Transverse colon (tissue), 4 donors: Measurements from ENCODE around the gene FRAT2. TPM values are rescaled to one million over a fixed set of nuclear protein-coding genes. Genes with fewer than 3 reads are reported as not detected.
A peak's percentile ranks its signal among the peaks of the same experiment; 100 is the strongest.

ENCODE experiments used
- DNase-seq: peaks from one replicate; pipeline ENCODE4 v3.0.0-alpha.2; 2019
- H3K27ac ChIP-seq, 4 donors: fragments of 200-600 bp; sonication (generic); 2 replicates each; pipeline ENCODE4 v1.5.1; 2016 to 2018; ENCODE audit warnings: inconsistent platforms in 4 of 4
- H3K27me3 ChIP-seq: fragments of 200-600 bp; sonication (generic); 2 replicates; pipeline ENCODE4 v1.5.1; 2017; ENCODE audit warnings: inconsistent platforms
- H3K36me3 ChIP-seq, 4 donors: fragments of 200-600 bp; sonication (generic); 2 replicates each; pipeline ENCODE4 v1.5.1; 2017 to 2019; ENCODE audit warnings: inconsistent platforms in 4 of 4
- H3K4me1 ChIP-seq, 4 donors: fragments of 200-600 bp; sonication (generic); 2 replicates each; pipeline ENCODE4 v1.5.1; 2017 to 2020; ENCODE audit warnings: inconsistent platforms in 4 of 4
- H3K4me3 ChIP-seq, 4 donors: fragments of 200-600 bp; sonication (generic); 1 replicate in 1 of 4; 2 replicates in 3 of 4; pipeline versions ENCODE4 v1.5.1 to v1.6.1; 2017 to 2019; ENCODE audit warnings: inconsistent platforms in 4 of 4
- H3K9me3 ChIP-seq, 2 donors: fragments of 200-600 bp; sonication (generic); 2 replicates each; pipeline ENCODE4 v1.5.1; 2017 to 2019; ENCODE audit warnings: inconsistent platforms in 2 of 2
- CTCF ChIP-seq, 5 experiments: fragments of 200-600 bp in 3 of 5; fragments of 450-650 bp in 2 of 5; sonication (generic) in 3 of 5; IDR thresholded peaks; 1 replicate in 2 of 5; 2 replicates in 3 of 5; pipeline ENCODE4 v1.5.1; 2016 to 2017; ENCODE audit warnings: antibody characterized with exemption in 5 of 5, inconsistent platforms in 3 of 5, mild to moderate bottlenecking in 2 of 5, moderate library complexity in 1 of 5
- EP300 ChIP-seq: sonication (generic); formaldehyde crosslinking; IDR thresholded peaks from one replicate; pipeline ENCODE4 v1.6.1; 2017; ENCODE audit warnings: antibody characterized with exemption, low read depth
- POLR2A ChIP-seq: fragments of 450-650 bp; IDR thresholded peaks from one replicate; pipeline ENCODE4 v1.6.1; 2016; ENCODE audit warnings: antibody characterized with exemption, mild to moderate bottlenecking, moderate library complexity
- POLR2AphosphoS5 ChIP-seq, 3 donors: sonication (generic); formaldehyde crosslinking; IDR thresholded peaks; one replicate each; pipeline ENCODE4 v1.6.1; 2016; ENCODE audit warnings: antibody characterized with exemption in 3 of 3
- WGBS, 2 donors: methylation state at CpG; one replicate each; pipeline ENCODE4 v1.1.5; 2018; ENCODE audit warnings: low coverage in 1 of 2; 5-methylcytosine and 5-hydroxymethylcytosine counted together
- in situ Hi-C, 4 donors: fragments of 200-750 bp; cut with MboI; loops; one replicate each; pipeline versions ENCODE4 v1.15.0 to v1.15.1; 2017; ENCODE audit warnings: low sequenced_read_pairs in 3 of 4, low pct_ligation_motif_present in 1 of 4, low pct_unique_long_range_greater_than_20kb in 1 of 4
- intact Hi-C: fragments of 100-400 bp; cut with DNase I; formaldehyde crosslinking; loops from one replicate; pipeline ENCODE4 v1.15.1; 2023; ENCODE audit warnings: low total_unique reads
- total RNA-seq, 4 donors: library from RNA; depleted of rRNA; stranded (reverse); fragments of >200 nt; gene quantifications; one replicate each; pipeline ENCODE4 v1.1.0, GENCODE V29; 2016

FRAT2 gene
- total RNA-seq, 4 donors from 2014 or later = 46.4 to 72.2 (median 54.6) TPM

- Histone ChIP-seq H3K4me3 (no peak overlapping the region), H3K4me1 (no peaks in the 10 kb centered on the region), H3K27me3 (no peaks in the 10 kb centered on the region), H3K9me3 (no peaks in the 10 kb centered on the region), H3K27ac (no peak overlapping the region), H3K36me3 (peaks cover 0 to 4% (median 0%) of the 10 kb centered on the region in 4 donors)
- intact Hi-C loops = no loop called here
- in situ Hi-C loops = loop anchor here in 1 of 4 donors (25.0 kb wide), 1 partner anchor 310 kb away; no protein-coding TSS in a partner anchor
- no peak for DNase-seq
- WGBS, 2 donors = 90 to 100% methylated on average over 3 to 7 of the region's 7 CpGs
- no peak for TF ChIP-seq CTCF (IDR thresholded peaks at IDR 0.05)
- no peak for TF ChIP-seq POLR2AphosphoS5 (IDR thresholded peaks at IDR 0.05)
- no peak for TF ChIP-seq EP300
- TF ChIP-seq POLR2A = no peak
These were observed 37.8 kb upstream of the FRAT2 start for GRCh38 chr10:97372233-97372875.

GRCh38 chr10:97371696-97372095 lies 37.2 kb upstream of the FRAT2 start:
- peaks cover 0 to 4% (median 0%) of the 10 kb centered on the region in 4 donors for H3K36me3 ChIP-seq
- in situ Hi-C loops = loop anchor here in 1 of 4 donors (25.0 kb wide), 1 partner anchor 309 kb away; no protein-coding TSS in a partner anchor

GRCh38 chr10:97367126-97367649 lies 32.7 kb upstream of the FRAT2 start:
- no peak overlapping the region for H3K27ac ChIP-seq
- H3K9me3 ChIP-seq = no peaks in the 10 kb centered on the region
- H3K36me3 ChIP-seq = no peaks in the 10 kb centered on the region
- in situ Hi-C loops = loop anchor here in 1 of 4 donors (25.0 kb wide), 1 partner anchor 305 kb away; no protein-coding TSS in a partner anchor
- no peaks in the 10 kb centered on the region for H3K4me1 ChIP-seq
- TF ChIP-seq CTCF (IDR thresholded peaks at IDR 0.05) (no peak), POLR2AphosphoS5 (IDR thresholded peaks at IDR 0.05) (no peak), POLR2A (no peak), EP300 (no peak)
- intact Hi-C loops = no loop called here
- no peak for DNase-seq
- WGBS, 2 donors = 95 to 96% methylated on average over 4 to 12 of the region's 12 CpGs
- H3K4me3 ChIP-seq = no peak overlapping the region
- H3K27me3 ChIP-seq = no peaks in the 10 kb centered on the region

More at GRCh38 chr10:97371696-97372095, 37.2 kb upstream of the FRAT2 start:
- intact Hi-C loops = no loop called here
- DNase-seq = no peak
- WGBS, 2 donors = 84 to 98% methylated on average over 5 to 7 of the region's 7 CpGs
- TF ChIP-seq POLR2AphosphoS5 (IDR thresholded peaks at IDR 0.05) (no peak), EP300 (no peak), POLR2A (no peak), CTCF (IDR thresholded peaks at IDR 0.05) (no peak)
- H3K27me3 ChIP-seq = no peaks in the 10 kb centered on the region
- H3K4me3 ChIP-seq = no peak overlapping the region
- H3K4me1 ChIP-seq = no peaks in the 10 kb centered on the region
- no peaks in the 10 kb centered on the region for H3K9me3 ChIP-seq
- H3K27ac ChIP-seq = no peak overlapping the region

GRCh38 chr10:97366572-97366971 lies 32.0 kb upstream of the FRAT2 start:
- TF ChIP-seq CTCF (IDR thresholded peaks at IDR 0.05) (no peak), EP300 (no peak), POLR2AphosphoS5 (IDR thresholded peaks at IDR 0.05) (no peak), POLR2A (no peak)
- Histone ChIP-seq H3K36me3 (no peaks in the 10 kb centered on the region), H3K27me3 (no peaks in the 10 kb centered on the region), H3K4me3 (no peak overlapping the region), H3K27ac (peak overlapping the region in 3 of 4 donors; percentile 29 to 43 (median 33)), H3K4me1 (no peaks in the 10 kb centered on the region), H3K9me3 (no peaks in the 10 kb centered on the region)
- no peak for DNase-seq
- WGBS, 2 donors = 89% methylated on average over 10 of the region's 11 CpGs; no CpG with 5 or more reads in 1 of the 2 donors
- in situ Hi-C loops (loop anchor here in 1 of 4 donors (25.0 kb wide), 1 partner anchor 304 kb away; no protein-coding TSS in a partner anchor), intact Hi-C loops (no loop called here)
